Gastroesophageal sphincter (tissue), 4 donors: ENCODE measurements around the gene APOBEC3C. TPM values are rescaled to one million over a fixed set of nuclear protein-coding genes. Genes with fewer than 3 reads are reported as not detected.
A peak's percentile ranks its signal among the peaks of the same experiment; 100 is the strongest.
"Not testable (repeated sequence)": the region's sequence is repeated elsewhere in the genome, so short reads cannot be mapped to it uniquely, and the experiment has no call there.

Experiments
- ATAC-seq: fragments of 150-250 bp; one replicate; pipeline ENCODE4 v1.9.1; 2016; ENCODE audit warnings: mild to moderate bottlenecking, moderate library complexity
- H3K27ac ChIP-seq, 4 donors: fragments of 200-600 bp; sonication (generic) in 3 of 4; 1 replicate in 3 of 4; 2 replicates in 1 of 4; pipeline ENCODE4 v1.5.1; 2016 to 2019
- H3K27me3 ChIP-seq: fragments of 200-600 bp; sonication (generic); one replicate; pipeline ENCODE4 v1.5.1; 2019
- H3K36me3 ChIP-seq, 2 donors: fragments of 200-600 bp; sonication (generic); one replicate each; pipeline ENCODE4 v1.5.1; 2019; ENCODE audit warnings: control low read depth in 1 of 2
- H3K4me1 ChIP-seq, 3 donors: fragments of 200-600 bp; sonication (generic); 1 replicate in 2 of 3; 2 replicates in 1 of 3; pipeline ENCODE4 v1.5.1; 2016 to 2019; ENCODE audit warnings: control low read depth in 2 of 3
- H3K4me3 ChIP-seq, 2 donors: fragments of 200-600 bp; sonication (generic); one replicate each; pipeline ENCODE4 v1.5.1; 2019; ENCODE audit warnings: mild to moderate bottlenecking in 1 of 2, moderate library complexity in 1 of 2
- H3K9me3 ChIP-seq, 3 donors: fragments of 200-600 bp; sonication (generic); one replicate each; pipeline ENCODE4 v1.5.1; 2017 to 2019; ENCODE audit warnings: control low read depth in 2 of 3
- CTCF ChIP-seq, 4 experiments: fragments of 200-600 bp in 2 of 4; fragments of 450-650 bp in 2 of 4; sonication (generic) in 1 of 4; IDR thresholded peaks; one replicate each; pipeline ENCODE4 v1.5.1; 2017 to 2019; ENCODE audit warnings: antibody characterized with exemption in 4 of 4, mild to moderate bottlenecking in 2 of 4, moderate library complexity in 2 of 4
- EP300 ChIP-seq: sonication (generic); formaldehyde crosslinking; IDR thresholded peaks from one replicate; pipeline ENCODE4 v1.6.1; 2017; ENCODE audit warnings: antibody characterized with exemption, mild to moderate bottlenecking
- POLR2A ChIP-seq, 2 donors: fragments of 450-650 bp; IDR thresholded peaks; one replicate each; pipeline ENCODE4 v1.6.1; 2017; ENCODE audit warnings: antibody characterized with exemption in 2 of 2, mild to moderate bottlenecking in 2 of 2, moderate library complexity in 1 of 2
- POLR2AphosphoS5 ChIP-seq: sonication (generic); formaldehyde crosslinking; IDR thresholded peaks from one replicate; pipeline ENCODE4 v1.6.1; 2017; ENCODE audit warnings: antibody characterized with exemption
- WGBS, 2 donors: methylation state at CpG; one replicate each; pipeline ENCODE4 v1.1.5; 2018; ENCODE audit warnings: low coverage in 1 of 2; 5-methylcytosine and 5-hydroxymethylcytosine counted together
- total RNA-seq, 4 donors: library from RNA; depleted of rRNA; stranded (reverse); fragments of >200 nt; gene quantifications; one replicate each; pipeline ENCODE4 v1.1.0, GENCODE V29; 2016

APOBEC3C gene
- total RNA-seq, 4 donors from 2014 or later, result 7.9 to 14.0 (median 11.8) TPM

GRCh38 chr22:38986629-38987028 is 27.4 kb upstream of the APOBEC3C start:
- Histone ChIP-seq H3K36me3 (no peaks in the 10 kb centered on the region), H3K4me3 (no peak overlapping the region), H3K27ac (no peak overlapping the region), H3K4me1 (peaks cover 0 to 14% (median 5%) of the 10 kb centered on the region in 3 donors), H3K27me3 (no peaks in the 10 kb centered on the region), H3K9me3 (no peaks in the 10 kb centered on the region)
- no peak for ATAC-seq
- TF ChIP-seq EP300 (no peak), POLR2A (IDR thresholded peaks at IDR 0.05) (no peak), CTCF (IDR thresholded peaks at IDR 0.05) (no peak), POLR2AphosphoS5 (no peak)
- WGBS, 2 donors, result no CpG with 5 or more reads among the region's 3 CpGs

DNA sequence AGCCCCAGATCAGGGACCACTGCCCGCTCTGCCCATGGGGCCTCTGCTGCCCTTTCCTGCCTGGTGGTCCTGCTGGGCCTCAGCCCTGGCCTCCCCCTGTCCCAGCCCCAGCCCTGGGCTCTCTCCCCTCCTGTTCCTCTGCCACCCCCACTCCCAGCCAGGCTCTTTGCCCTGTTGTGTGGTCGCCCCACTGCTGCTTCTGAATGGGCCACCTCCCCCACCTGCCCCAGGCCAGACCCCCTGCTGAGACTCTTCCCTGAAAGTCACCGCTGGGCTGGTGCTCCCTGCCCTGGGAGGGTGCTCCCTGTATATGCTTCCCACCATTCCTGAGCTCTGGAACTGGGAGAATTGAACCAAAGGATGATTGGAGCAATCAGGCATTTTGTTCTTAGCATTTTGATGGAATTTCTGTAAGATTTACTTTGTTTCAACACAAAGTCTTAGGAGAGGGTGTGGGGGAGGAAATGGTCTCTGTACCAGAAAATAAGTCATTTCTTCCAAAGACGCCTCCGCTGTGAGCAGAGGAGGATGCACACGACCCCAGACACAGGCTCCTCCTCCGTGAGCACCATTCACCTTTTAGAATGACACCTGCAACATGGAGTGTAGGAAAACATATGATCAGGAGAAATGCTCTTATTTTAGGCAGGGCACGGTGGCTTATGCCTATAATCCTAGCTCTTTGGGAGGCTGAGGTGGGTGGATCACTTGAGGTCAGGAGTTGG is 26.7 kb upstream of the APOBEC3C start:
- Histone ChIP-seq H3K36me3 (no peaks in the 10 kb centered on the region), H3K4me3 (no peak overlapping the region), H3K27ac (no peak overlapping the region), H3K9me3 (no peaks in the 10 kb centered on the region), H3K27me3 (no peaks in the 10 kb centered on the region), H3K4me1 (peaks cover 0 to 6% (median 3%) of the 10 kb centered on the region in 3 donors)
- WGBS, 2 donors, result 82 to 84% methylated on average over 4 to 5 of the region's 8 CpGs
- no peak for TF ChIP-seq EP300
- no peak for TF ChIP-seq POLR2A (IDR thresholded peaks at IDR 0.05)
- TF ChIP-seq POLR2AphosphoS5, result no peak
- no peak for TF ChIP-seq CTCF (IDR thresholded peaks at IDR 0.05)
- no peak for ATAC-seq

- WGBS, 2 donors, result 100% methylated on average over 2 of the region's 6 CpGs; no CpG with 5 or more reads in 1 of the 2 donors
- no peak for TF ChIP-seq CTCF (IDR thresholded peaks at IDR 0.05)
- no peak for TF ChIP-seq POLR2A (IDR thresholded peaks at IDR 0.05)
- no peak for TF ChIP-seq POLR2AphosphoS5
- no peak for TF ChIP-seq EP300
- H3K4me1 ChIP-seq, result no peaks in the 10 kb centered on the region
- ATAC-seq, result no peak
- H3K4me3 ChIP-seq, result no peak overlapping the region
- H3K36me3 ChIP-seq, result no peaks in the 10 kb centered on the region
- no peak overlapping the region for H3K27ac ChIP-seq
- H3K9me3 ChIP-seq, result no peaks in the 10 kb centered on the region
- peaks cover under 1% of the 10 kb centered on the region for H3K27me3 ChIP-seq
Observed at GRCh38 chr22:38989466-38989865, 24.6 kb upstream of the APOBEC3C start.

DNA sequence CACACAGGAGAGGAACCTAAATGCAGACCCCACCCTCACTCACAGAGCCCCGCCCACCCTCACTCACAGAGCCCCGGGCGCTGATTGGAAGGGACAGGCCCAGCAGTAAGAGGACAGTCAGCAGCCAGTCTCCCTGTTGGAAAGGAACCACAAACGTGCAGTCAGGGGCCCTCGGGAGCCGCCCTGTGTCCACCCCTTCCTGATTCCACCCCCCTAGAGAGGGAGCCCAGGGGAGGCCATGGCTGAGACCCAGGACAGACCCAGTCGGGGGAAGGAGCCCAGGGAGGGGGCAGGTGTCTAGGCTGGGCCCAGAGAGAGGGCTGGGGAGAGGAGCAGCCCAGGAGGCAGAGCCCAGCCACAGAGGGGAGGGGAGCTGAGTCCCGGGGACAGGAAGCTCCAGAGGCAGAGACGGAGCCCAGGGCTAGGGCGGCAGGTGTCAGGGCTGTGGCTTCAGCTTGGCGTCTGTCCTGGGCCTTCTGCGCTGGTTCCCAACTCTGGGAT is 21.1 kb upstream of the APOBEC3C start:
- not testable (repeated sequence) for H3K4me1 ChIP-seq, H3K4me3 ChIP-seq, H3K27ac ChIP-seq, H3K9me3 ChIP-seq, H3K36me3 ChIP-seq
- ATAC-seq, result peak; percentile 28
- H3K27me3 ChIP-seq, result peaks cover 21% of the 10 kb centered on the region
- 60% methylated on average over 4 of the region's 12 CpGs; no CpG with 5 or more reads in 1 of the 2 donors for WGBS, 2 donors

DNA sequence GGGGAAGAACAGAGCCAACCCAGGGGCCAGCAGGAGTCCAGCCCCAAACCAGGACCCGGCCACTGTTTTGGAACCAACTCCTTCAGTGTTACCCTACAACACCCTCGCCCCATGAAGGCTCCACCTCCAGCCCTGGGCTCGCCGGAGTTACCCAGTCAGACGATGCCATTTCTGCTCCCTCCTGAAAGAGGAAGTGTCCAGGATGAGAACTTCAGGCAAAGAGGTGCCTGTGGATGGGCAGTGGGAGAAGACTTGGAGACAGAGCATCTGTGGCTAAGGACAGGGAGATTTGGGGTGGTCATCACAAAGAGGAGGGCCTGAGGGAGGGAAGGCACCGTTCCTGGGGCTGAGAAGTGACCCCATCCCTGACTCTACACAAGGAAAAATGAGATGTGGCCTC is 18.0 kb upstream of the APOBEC3C start:
- H3K4me3 ChIP-seq, result no peak overlapping the region
- WGBS, 2 donors, result 59% methylated on average over 2 of the region's 6 CpGs; no CpG with 5 or more reads in 1 of the 2 donors
- TF ChIP-seq CTCF (IDR thresholded peaks at IDR 0.05) (no peak), EP300 (no peak), POLR2AphosphoS5 (no peak), POLR2A (IDR thresholded peaks at IDR 0.05) (no peak)
- no peaks in the 10 kb centered on the region for H3K4me1 ChIP-seq
- ATAC-seq, result no peak
- H3K9me3 ChIP-seq, result no peaks in the 10 kb centered on the region
- H3K36me3 ChIP-seq, result no peaks in the 10 kb centered on the region
- H3K27me3 ChIP-seq, result peaks cover 21% of the 10 kb centered on the region
- no peak overlapping the region for H3K27ac ChIP-seq
